ENCODE results near the gene YTHDF2.

The YTHDF2 gene

GRCh38 chr1:28801461-28801860 lies 64.7 kb downstream of the YTHDF2 start:
- DNase-seq (ENCODE audit: low spot score), result no peak

- no peak for DNase-seq (ENCODE audit: low spot score)
Observed at GRCh38 chr1:28803051-28803450, 66.3 kb downstream of the YTHDF2 start.

DNA sequence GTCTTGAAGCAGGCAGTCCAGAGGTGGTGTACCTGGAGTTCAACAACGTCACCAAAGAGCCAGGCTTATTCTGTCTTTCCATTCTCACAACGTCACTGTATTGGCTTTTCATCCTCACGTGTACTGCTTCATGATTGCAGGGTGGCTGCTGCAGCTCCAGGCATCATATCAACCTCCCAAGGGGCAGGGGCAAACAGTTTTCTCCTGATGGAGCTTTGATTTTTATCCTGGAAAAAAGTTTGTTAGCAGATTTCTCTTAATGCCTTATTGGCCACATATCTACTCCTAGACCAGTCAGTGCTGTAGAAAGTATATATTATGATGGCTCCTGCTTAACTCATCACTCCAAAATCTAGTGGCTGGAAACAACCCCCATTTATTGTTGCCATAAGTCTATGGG lies 66.9 kb downstream of the YTHDF2 start:
- DNase-seq (ENCODE audit: low spot score), result no peak

DNA sequence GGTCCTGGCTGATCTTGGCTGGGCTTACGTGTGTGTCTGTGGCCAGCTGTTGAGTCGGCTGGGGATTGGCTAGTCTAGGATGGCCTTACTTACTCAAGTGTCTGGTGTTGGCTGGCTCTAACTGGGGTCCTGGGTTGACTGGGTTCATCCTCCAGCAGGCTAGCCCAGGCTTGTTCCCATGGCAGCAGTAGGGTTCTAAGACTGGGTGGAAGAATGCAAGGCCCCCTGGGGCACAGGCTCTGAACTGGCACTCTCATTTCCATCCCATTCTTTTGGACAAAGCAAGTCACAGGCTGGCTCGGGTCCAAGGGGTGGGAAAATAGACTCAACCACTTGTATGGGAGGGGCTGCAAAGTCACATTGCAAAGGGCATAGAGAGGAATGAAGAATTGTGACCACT lies 67.3 kb downstream of the YTHDF2 start:
- no peak for DNase-seq (ENCODE audit: low spot score)

- no peak for DNase-seq (ENCODE audit: low spot score)
Observed at GRCh38 chr1:28807046-28807445, 70.3 kb downstream of the YTHDF2 start.

DNA sequence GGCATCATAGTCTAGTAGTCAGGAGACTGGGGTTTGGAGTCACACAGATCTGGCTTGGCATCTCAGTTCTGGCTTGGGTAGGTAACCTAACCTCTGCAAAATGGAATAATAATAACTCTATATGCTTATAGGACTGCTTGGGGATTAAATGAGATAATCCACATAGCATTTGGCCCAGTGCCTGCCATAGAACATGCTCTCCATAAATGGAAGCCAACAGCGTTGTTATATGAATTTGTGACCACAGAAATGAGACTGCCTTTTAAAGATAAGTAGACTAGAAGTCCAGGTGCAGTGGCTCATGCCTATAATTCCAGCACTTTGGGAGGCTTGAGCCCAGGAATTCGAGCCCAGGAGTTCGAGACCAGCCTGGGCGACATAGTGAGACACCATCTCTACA lies 71.2 kb downstream of the YTHDF2 start:
- no peak for DNase-seq (ENCODE audit: low spot score)

DNA sequence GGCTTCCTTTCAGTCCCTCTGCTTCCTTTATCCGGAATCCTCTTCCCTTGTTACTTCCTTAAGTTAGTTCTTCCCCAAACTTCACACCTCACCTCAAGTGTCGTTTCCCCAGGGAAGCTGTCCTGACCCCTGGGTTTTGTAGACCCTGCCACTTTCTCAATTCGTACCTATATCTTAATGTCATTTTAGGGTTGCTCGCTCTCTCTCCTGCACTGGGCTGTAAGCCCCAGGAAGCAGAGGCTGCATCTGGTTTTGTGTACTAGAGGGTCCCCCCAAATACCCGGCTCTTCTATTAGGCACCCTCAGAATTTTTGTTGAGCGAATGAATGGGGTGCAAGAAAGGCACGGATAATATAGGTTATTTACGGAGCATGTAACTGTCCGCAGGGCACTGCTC lies 74.6 kb downstream of the YTHDF2 start:
- DNase-seq (ENCODE audit: low spot score), result no peak

DNA sequence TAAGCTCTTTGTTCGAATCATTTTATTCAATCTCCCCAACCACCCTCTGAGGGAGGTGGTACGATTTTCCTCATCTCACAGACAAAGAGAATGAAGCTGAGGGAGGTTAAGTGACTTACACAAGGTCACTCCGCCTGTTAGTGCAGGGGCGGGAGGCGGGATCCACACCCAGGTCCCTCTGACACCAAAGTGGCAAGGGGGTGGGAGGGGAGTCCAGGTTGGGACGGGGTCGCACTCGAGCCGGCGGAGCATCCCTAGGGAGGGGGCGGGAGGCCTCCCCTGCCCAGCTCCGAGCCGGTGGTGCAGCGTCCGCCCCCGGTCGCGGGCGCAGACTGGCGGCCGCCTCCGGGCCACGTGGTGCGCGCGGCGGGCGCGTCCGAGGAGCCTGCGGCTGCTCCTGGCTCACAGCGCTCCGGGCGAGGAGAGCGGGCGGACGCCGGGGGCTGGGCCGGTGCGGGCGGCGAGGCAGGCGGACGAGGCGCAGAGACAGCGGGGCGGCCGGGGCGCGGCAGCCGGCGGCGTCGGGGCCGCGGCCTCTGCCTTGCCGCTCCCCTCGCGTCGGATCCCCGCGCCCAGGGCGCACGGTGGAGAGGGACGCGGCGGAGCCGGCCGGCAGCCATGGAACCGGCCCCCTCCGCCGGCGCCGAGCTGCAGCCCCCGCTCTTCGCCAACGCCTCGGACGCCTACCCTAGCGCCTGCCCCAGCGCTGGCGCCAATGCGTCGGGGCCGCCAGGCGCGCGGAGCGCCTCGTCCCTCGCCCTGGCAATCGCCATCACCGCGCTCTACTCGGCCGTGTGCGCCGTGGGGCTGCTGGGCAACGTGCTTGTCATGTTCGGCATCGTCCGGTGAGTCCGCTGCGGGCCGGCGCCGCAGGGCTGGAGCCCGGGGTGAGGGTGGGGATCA lies 75.3 kb downstream of the YTHDF2 start, which contains the start of gene OPRD1:
Gene OPRD1, plus strand, starts transcription at position 405 of the 903 bp plus-strand sequence. Its CDS starts 214 bp downstream, at position 619.
- no peak for DNase-seq (ENCODE audit: low spot score)

DNA sequence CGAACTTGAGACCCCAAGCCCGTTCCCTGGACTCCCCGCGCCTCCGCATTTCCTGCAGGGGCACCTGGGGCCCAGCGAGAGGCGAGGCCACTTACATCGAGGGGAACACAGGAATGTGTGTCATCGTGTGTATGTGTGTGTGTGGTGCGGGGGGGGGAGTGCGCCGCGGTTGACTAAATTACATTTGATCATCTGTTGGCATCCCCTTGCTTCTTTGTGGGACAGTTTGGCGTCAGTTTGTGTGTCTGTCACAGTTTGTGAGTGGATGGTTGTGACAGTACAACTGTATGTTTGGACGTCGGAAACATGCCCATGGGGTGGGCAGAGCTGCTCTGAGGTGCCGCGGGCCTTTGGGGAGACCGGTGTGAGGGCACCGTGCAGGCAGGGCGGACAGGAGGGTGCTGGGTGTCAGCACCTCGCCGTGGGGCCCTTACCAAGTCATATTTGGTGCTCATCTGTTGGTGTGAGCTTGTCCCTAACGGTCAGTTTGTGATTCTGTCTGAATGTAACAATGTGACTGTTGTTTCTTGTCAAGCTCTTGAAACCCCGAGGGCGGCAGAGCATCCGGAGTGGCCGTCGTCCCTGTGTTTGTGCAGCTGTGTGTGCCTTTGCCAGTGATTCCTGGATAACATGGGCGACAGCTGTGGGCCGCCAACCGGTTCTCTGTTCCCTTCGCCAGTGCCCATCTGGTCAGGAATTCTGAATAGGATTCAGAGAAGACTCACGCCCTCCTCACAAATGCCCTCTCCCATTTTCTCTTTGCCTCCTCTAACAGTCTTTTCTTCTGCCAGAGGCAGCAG lies 76.1 kb downstream of the YTHDF2 start:
- DNase-seq (ENCODE audit: low spot score), result no peak

GRCh38 chr1:28813931-28814465 lies 77.3 kb downstream of the YTHDF2 start:
- DNase-seq (ENCODE audit: low spot score), result no peak

GRCh38 chr1:28815533-28816185 lies 78.9 kb downstream of the YTHDF2 start:
- DNase-seq (ENCODE audit: low spot score), result no peak

DNA sequence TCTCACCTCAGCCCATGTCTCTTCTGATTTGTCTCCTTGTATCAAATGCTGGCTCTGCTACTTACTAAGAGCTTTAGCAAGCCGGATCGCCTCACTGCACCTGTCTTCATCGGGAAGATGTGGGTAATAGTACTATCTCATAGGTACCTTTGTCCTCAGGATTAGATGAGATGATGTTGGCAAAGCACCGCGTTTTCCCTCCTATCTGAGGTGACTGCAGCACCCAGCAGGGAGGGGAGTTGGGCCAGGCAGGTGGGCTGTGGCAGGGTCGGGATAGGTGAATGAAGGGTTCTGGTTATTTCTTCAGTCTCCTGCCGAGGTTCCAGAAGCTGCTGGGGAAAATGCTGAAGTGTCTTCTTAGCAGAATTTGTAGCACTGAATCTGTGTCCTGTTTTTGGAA lies 80.4 kb downstream of the YTHDF2 start:
- no peak for DNase-seq (ENCODE audit: low spot score)

DNA sequence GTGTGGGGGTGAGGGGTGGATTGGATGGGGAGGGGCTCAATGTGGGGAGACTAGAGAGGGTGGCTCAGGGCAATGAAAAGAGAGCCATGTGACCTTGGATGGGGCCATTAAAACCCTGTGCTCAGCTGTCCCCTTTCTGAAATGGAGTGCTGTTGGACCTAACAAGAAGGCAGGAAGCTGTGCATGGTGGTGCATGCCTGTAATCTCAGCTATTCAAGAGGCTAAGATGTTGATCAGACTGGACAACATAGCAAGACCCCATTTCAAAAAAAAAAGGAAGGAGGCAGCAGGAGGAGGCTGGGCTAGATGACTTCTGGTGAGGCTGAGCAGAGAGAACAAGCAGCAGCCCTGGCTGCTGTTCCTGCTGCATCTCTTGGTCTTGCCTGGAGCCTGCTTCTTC lies 82.3 kb downstream of the YTHDF2 start:
- DNase-seq (ENCODE audit: low spot score), result no peak
